ENCODE results near the gene LAMB4. TPM values are rescaled to one million over a fixed set of nuclear protein-coding genes. Genes with fewer than 3 reads are reported as not detected.

The LAMB4 gene
- total and polyA plus RNA-seq, 2 donors from 2014 or later, result 1.2 to 5.4 TPM

- Histone ChIP-seq H3K27ac (ENCODE audit: low read depth in 2 of 2, low read length in 2 of 2) (no peak overlapping the region), H3K9ac (ENCODE audit: low read length in 3 of 3) (no peak overlapping the region), H3K36me3 (ENCODE audit: control insufficient read depth in 2 of 3, insufficient read depth in 3 of 3, low read length in 3 of 3) (no peaks in the 10 kb centered on the region), H3K4me1 (ENCODE audit: control insufficient read depth in 2 of 3, insufficient read depth in 2 of 3, low read depth in 1 of 3, low read length in 3 of 3) (no peaks in the 10 kb centered on the region), H3K27me3 (ENCODE audit: control insufficient read depth, insufficient read depth, low read length) (no peaks in the 10 kb centered on the region), H3K4me3 (ENCODE audit: low read length in 3 of 3) (no peak overlapping the region), H3K9me3 (ENCODE audit: control insufficient read depth in 2 of 3, insufficient read depth in 1 of 3, low read length in 3 of 3) (no peaks in the 10 kb centered on the region)
- no peak for TF ChIP-seq CTCF (IDR thresholded peaks at IDR 0.05; ENCODE audit: borderline replicate concordance, extremely low read depth, insufficient read depth)
- DNase-seq, result no peak
- FAIRE-seq, result no peak
- intact Hi-C loops (cut with DNase I), result no loop called here
Observed at GRCh38 chr7:108170251-108170650, 40.1 kb upstream of the LAMB4 start.

GRCh38 chr7:108167460-108167859 lies 37.3 kb upstream of the LAMB4 start:
- no peaks in the 10 kb centered on the region for H3K36me3 ChIP-seq (ENCODE audit: control insufficient read depth in 2 of 3, insufficient read depth in 3 of 3, low read length in 3 of 3)
- FAIRE-seq (no peak), DNase-seq (no peak)
- H3K27ac ChIP-seq (ENCODE audit: low read depth in 2 of 2, low read length in 2 of 2), result no peak overlapping the region
- H3K27me3 ChIP-seq (ENCODE audit: control insufficient read depth, insufficient read depth, low read length), result no peaks in the 10 kb centered on the region
- TF ChIP-seq CTCF (IDR thresholded peaks at IDR 0.05; ENCODE audit: borderline replicate concordance, extremely low read depth, insufficient read depth), result no peak
- no peaks in the 10 kb centered on the region for H3K4me1 ChIP-seq (ENCODE audit: control insufficient read depth in 2 of 3, insufficient read depth in 2 of 3, low read depth in 1 of 3, low read length in 3 of 3)
- intact Hi-C loops (cut with DNase I), result no loop called here
- H3K4me3 ChIP-seq (ENCODE audit: low read length in 3 of 3), result no peak overlapping the region
- no peak overlapping the region for H3K9ac ChIP-seq (ENCODE audit: low read length in 3 of 3)
- H3K9me3 ChIP-seq (ENCODE audit: control insufficient read depth in 2 of 3, insufficient read depth in 1 of 3, low read length in 3 of 3), result no peaks in the 10 kb centered on the region

DNA sequence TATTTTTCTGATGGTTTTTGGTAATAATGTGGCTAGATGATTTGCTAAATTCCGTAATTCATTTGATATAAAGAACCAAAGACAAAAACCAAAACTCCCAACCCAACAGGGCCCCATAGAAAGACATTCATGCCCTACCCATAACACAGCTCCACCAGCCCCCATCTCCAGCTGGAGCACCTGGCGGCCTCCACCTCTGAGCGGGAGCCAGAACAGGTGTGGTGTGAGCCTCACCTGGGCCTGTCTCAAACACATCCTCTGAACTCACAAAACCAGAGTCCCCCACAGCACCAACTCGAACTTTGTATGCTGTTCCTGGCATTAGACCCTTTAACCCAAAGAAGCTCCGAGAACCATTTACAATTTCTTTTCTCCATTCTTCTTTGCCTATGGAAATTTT lies 36.5 kb upstream of the LAMB4 start:
- H3K9ac ChIP-seq (ENCODE audit: low read length in 3 of 3), result no peak overlapping the region
- DNase-seq (no peak), FAIRE-seq (no peak)
- no peaks in the 10 kb centered on the region for H3K27me3 ChIP-seq (ENCODE audit: control insufficient read depth, insufficient read depth, low read length)
- no peaks in the 10 kb centered on the region for H3K36me3 ChIP-seq (ENCODE audit: control insufficient read depth in 2 of 3, insufficient read depth in 3 of 3, low read length in 3 of 3)
- H3K9me3 ChIP-seq (ENCODE audit: control insufficient read depth in 2 of 3, insufficient read depth in 1 of 3, low read length in 3 of 3), result no peaks in the 10 kb centered on the region
- intact Hi-C loops (cut with DNase I), result no loop called here
- no peak overlapping the region for H3K4me3 ChIP-seq (ENCODE audit: low read length in 3 of 3)
- no peak overlapping the region for H3K27ac ChIP-seq (ENCODE audit: low read depth in 2 of 2, low read length in 2 of 2)
- TF ChIP-seq CTCF (IDR thresholded peaks at IDR 0.05; ENCODE audit: borderline replicate concordance, extremely low read depth, insufficient read depth), result no peak
- H3K4me1 ChIP-seq (ENCODE audit: control insufficient read depth in 2 of 3, insufficient read depth in 2 of 3, low read depth in 1 of 3, low read length in 3 of 3), result no peaks in the 10 kb centered on the region

DNA sequence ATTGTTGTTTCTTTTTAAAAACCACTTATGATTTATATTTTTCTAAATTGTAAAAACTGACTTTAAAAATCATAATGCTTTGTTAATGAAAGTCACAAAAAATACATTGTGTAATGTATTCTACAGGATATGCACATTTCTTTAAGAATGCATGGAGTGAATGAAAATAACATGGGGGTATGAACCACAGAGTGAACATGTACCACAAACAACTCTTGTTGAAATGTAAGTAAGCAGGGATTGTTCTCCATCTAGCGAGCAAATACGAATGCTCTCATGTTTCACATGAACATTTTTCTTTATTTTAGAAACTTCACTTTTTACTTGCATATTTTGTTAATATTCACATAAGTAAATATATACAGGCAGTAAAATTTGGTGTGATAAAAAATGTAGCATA lies 35.6 kb upstream of the LAMB4 start:
- H3K4me3 ChIP-seq (ENCODE audit: low read length in 3 of 3), result no peak overlapping the region
- TF ChIP-seq CTCF (IDR thresholded peaks at IDR 0.05; ENCODE audit: borderline replicate concordance, extremely low read depth, insufficient read depth), result no peak
- H3K4me1 ChIP-seq (ENCODE audit: control insufficient read depth in 2 of 3, insufficient read depth in 2 of 3, low read depth in 1 of 3, low read length in 3 of 3), result no peaks in the 10 kb centered on the region
- H3K27ac ChIP-seq (ENCODE audit: low read depth in 2 of 2, low read length in 2 of 2), result no peak overlapping the region
- no peaks in the 10 kb centered on the region for H3K9me3 ChIP-seq (ENCODE audit: control insufficient read depth in 2 of 3, insufficient read depth in 1 of 3, low read length in 3 of 3)
- no peak for FAIRE-seq
- intact Hi-C loops (cut with DNase I), result no loop called here
- H3K27me3 ChIP-seq (ENCODE audit: control insufficient read depth, insufficient read depth, low read length), result no peaks in the 10 kb centered on the region
- H3K36me3 ChIP-seq (ENCODE audit: control insufficient read depth in 2 of 3, insufficient read depth in 3 of 3, low read length in 3 of 3), result no peaks in the 10 kb centered on the region
- H3K9ac ChIP-seq (ENCODE audit: low read length in 3 of 3), result no peak overlapping the region
- DNase-seq, result no peak
